B cell (primary cell): Measurements from ENCODE around the gene GIGYF1. TPM values are rescaled to one million over a fixed set of nuclear protein-coding genes. Genes with fewer than 3 reads are reported as not detected.

ENCODE experiments used
- ATAC-seq: fragments of 200-7000 bp; cut with Tn5 transposase; one replicate; pipeline ENCODE4 v1.10.0; 2021; ENCODE audit warnings: low read depth, mild to moderate bottlenecking, moderate number of reproducible peaks, moderate library complexity
- CTCF ChIA-PET: fragments of 350-600 bp; sonication (Branson Sonifier 250); formaldehyde crosslinking; loops from one replicate; lab custom pipeline; 2021; ENCODE audit warnings: antibody characterized with exemption, inconsistent platforms; lab: Charles Lee
- POLR2A ChIA-PET: fragments of 350-600 bp; sonication (Branson Sonifier 250); formaldehyde crosslinking; loops from one replicate; lab custom pipeline; 2021; ENCODE audit warnings: antibody characterized with exemption; lab: Charles Lee
- DNase-seq: peaks from one replicate; pipeline ENCODE4 v3.0.0; 2013
- H2AFZ ChIP-seq: 2 replicates; pipeline ENCODE4 v1.6.1; 2012; ENCODE audit warnings: mild to moderate bottlenecking, low read depth, low read length; ENCODE audit not compliant: insufficient read depth, poor library complexity, severe bottlenecking
- H3K27ac ChIP-seq, 2 donors: 1 replicate in 1 of 2; 2 replicates in 1 of 2; pipeline ENCODE4 v1.5.1; 2012 to 2013; ENCODE audit warnings: low read length in 2 of 2, mild to moderate bottlenecking in 2 of 2, moderate library complexity in 1 of 2
- H3K27me3 ChIP-seq, 4 experiments: fragments of 200-600 bp in 1 of 4; sonication (generic) in 1 of 4; replicated peaks in 1 of 4; 1 replicate in 2 of 4; 2 replicates in 2 of 4; pipeline versions ENCODE4 v1.6.1 to v1.7.0; 2013 to 2016; ENCODE audit warnings: low read length in 3 of 4, mild to moderate bottlenecking in 2 of 4, mixed read lengths in 1 of 4, moderate library complexity in 1 of 4; ENCODE audit not compliant: insufficient read depth in 4 of 4, control insufficient read depth in 3 of 4; ENCODE audit errors: control extremely low read depth in 1 of 4
- H3K36me3 ChIP-seq, 2 experiments: replicated peaks in 1 of 2; 1 replicate in 1 of 2; 2 replicates in 1 of 2; pipeline versions ENCODE4 v1.6.1 to v1.7.1; 2013; ENCODE audit warnings: low read length in 1 of 2; ENCODE audit not compliant: insufficient read depth in 2 of 2, control insufficient read depth in 1 of 2; ENCODE audit errors: control extremely low read depth in 1 of 2, extremely low read depth in 1 of 2
- H3K4me1 ChIP-seq, 2 donors: fragments of 200-600 bp in 1 of 2; sonication (generic) in 1 of 2; 1 replicate in 1 of 2; 2 replicates in 1 of 2; pipeline versions ENCODE4 v1.5.1 to v1.6.1; 2013 to 2017; ENCODE audit warnings: low read length in 2 of 2; ENCODE audit not compliant: control insufficient read depth in 2 of 2, insufficient read depth in 2 of 2
- H3K4me2 ChIP-seq: replicated peaks from 2 replicates; pipeline ENCODE3; 2012; ENCODE audit warnings: mild to moderate bottlenecking, low read depth, low read length; ENCODE audit not compliant: poor library complexity, severe bottlenecking
- H3K4me3 ChIP-seq, 5 experiments: fragments of 200-600 bp in 1 of 5; sonication (generic) in 1 of 5; 1 replicate in 3 of 5; 2 replicates in 2 of 5; pipeline versions ENCODE4 v1.5.1 to v1.7.0; 2011 to 2016; ENCODE audit warnings: low read length in 4 of 5, mild to moderate bottlenecking in 4 of 5, low read depth in 2 of 5, control low read depth in 1 of 5, moderate library complexity in 1 of 5; ENCODE audit not compliant: insufficient read depth in 1 of 5; ENCODE audit errors: control extremely low read depth in 1 of 5, extremely low read depth in 1 of 5
- H3K79me2 ChIP-seq: fragments of 200-600 bp; sonication (generic); one replicate; pipeline ENCODE4 v1.6.0; 2016; ENCODE audit warnings: low read length; ENCODE audit not compliant: control insufficient read depth, insufficient read depth
- H3K9ac ChIP-seq: fragments of 200-600 bp; sonication (generic); 2 replicates; pipeline ENCODE4 v1.6.1; 2017; ENCODE audit warnings: mild to moderate bottlenecking, low read length, moderate library complexity
- H3K9me3 ChIP-seq, 3 donors: one replicate each; pipeline versions ENCODE4 v1.6.1 to v1.7.1; 2013; ENCODE audit warnings: low read length in 2 of 3; ENCODE audit not compliant: control insufficient read depth in 2 of 3, insufficient read depth in 1 of 3; ENCODE audit errors: control extremely low read depth in 1 of 3
- H4K20me1 ChIP-seq: 2 replicates; pipeline ENCODE4 v1.6.0; 2012; ENCODE audit warnings: mild to moderate bottlenecking, low read length; ENCODE audit not compliant: insufficient read depth, control insufficient read depth, poor library complexity, severe bottlenecking
- H3K27ac Mint-ChIP-seq: one replicate; pipeline ENCODE4 v1.8.0; 2021; ENCODE audit warnings: mixed read lengths
- H3K27me3 Mint-ChIP-seq: one replicate; pipeline ENCODE4 v1.8.0; 2021; ENCODE audit warnings: mixed read lengths
- H3K4me1 Mint-ChIP-seq: one replicate; pipeline ENCODE4 v1.8.0; 2021; ENCODE audit warnings: mixed read lengths
- H3K4me3 Mint-ChIP-seq: one replicate; pipeline ENCODE4 v1.8.0; 2021; ENCODE audit warnings: mixed read lengths
- H3K9me3 Mint-ChIP-seq: one replicate; pipeline ENCODE4 v1.8.0; 2022; ENCODE audit warnings: mixed read lengths; ENCODE audit not compliant: insufficient read depth
- EZH2 ChIP-seq: IDR thresholded peaks from 2 replicates; pipeline ENCODE4 v1.6.1; 2012; ENCODE audit warnings: borderline replicate concordance, low read depth, mild to moderate bottlenecking, moderate library complexity, low read length; ENCODE audit not compliant: insufficient read depth, poor library complexity, severe bottlenecking
- WGBS: methylation state at CpG from one replicate; pipeline ENCODE4 v1.1.5; 2013; ENCODE audit warnings: missing lambda C conversion rate; ENCODE audit not compliant: insufficient coverage; 5-methylcytosine and 5-hydroxymethylcytosine counted together
- intact Hi-C: fragments of 100-400 bp; cut with micrococcal nuclease; formaldehyde crosslinking; loops from one replicate; pipeline ENCODE4 v1.10.0; 2022
- polyA plus RNA-seq: library from polyadenylated mRNA; depleted of rRNA; stranded (reverse); fragments of >200 nt; gene quantifications from 2 replicates; pipeline ENCODE4 v1.2.3, GENCODE V29; 2012
- total RNA-seq, 2 donors: library from RNA; stranded (reverse); fragments of 120-200 nt in 1 of 2; gene quantifications; 1 replicate in 1 of 2; 2 replicates in 1 of 2; pipeline versions ENCODE4 v1.2.3 to v1.2.4, GENCODE V29; 2013 to 2022
- TF ChIP-seq, protein P1 (sequence below): fragments of 200-600 bp; IDR thresholded peaks from one replicate; pipeline ENCODE4 v1.8.0; 2022; ENCODE audit warnings: antibody characterized with exemption, mild to moderate bottlenecking

Gene GIGYF1
- total and polyA plus RNA-seq, 2 donors (not counting 1 experiment from before 2014, with no cell fraction given), result 45.9 to 134 TPM

DNA sequence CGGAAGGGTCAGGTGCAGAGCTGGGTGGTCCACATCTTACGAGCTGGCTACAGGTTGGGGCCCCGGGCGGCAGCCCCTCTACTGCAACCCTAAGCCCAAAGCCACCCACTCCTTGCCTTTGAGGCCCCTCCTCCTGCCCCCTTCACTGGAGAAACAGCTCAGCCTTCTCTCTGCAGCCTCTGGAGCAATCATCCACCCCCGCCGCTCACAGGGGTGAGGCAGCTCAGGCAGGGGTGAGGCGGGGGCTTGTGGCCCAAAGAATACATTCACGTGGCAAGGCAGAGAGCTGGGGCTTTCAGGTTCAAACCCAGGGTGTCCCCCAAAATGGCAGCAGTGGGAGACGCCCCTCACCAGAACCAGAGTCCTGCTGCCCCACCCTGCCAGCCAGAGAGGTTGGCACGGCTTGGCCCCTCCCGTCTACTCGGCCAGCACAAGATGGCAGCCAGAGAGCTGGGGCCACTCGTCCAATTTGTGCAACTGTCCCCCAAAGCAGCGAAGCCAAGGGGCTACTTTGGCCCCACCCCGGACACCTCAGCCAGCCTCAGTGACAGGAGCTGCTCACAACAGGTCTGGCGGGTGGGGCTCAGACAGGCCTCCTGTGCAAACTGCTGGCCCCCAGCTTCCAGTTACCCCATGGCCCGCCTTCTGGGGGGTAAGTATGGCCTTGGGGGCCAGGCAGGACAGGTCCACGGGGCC is 13.3 kb downstream of the GIGYF1 start:
- Histone ChIP-seq H3K36me3 (peaks cover 0 to 81% of the 10 kb centered on the region in 2 experiments), H3K79me2 (no peaks in the 10 kb centered on the region), H2AFZ (no peak overlapping the region), H3K9ac (no peak overlapping the region), H3K9me3 (no peaks in the 10 kb centered on the region), H3K27me3 (no peaks in the 10 kb centered on the region), H3K4me3 (no peak overlapping the region), H3K4me1 (peaks cover 0 to 3% of the 10 kb centered on the region in 2 donors), H4K20me1 (peaks cover 70% of the 10 kb centered on the region), H3K4me2 (no peak overlapping the region), H3K27ac (no peak overlapping the region)
- ChIA-PET CTCF (interaction anchor here (0.6 to 2.5 kb wide), 6 partner anchors 11 to 121 kb away, joined by 3 to 18 read pairs (median 3); partner anchors contain the start of gene POP7), POLR2A (interaction anchor here (0.7 to 1.2 kb wide), 2 partner anchors 26 to 95 kb away, joined by 4 to 16 read pairs; partner anchors contain the start of genes FBXO24 and LRCH4)
- WGBS, result 93% methylated on average over 16 of the region's 18 CpGs
- DNase-seq (peak; percentile 25), ATAC-seq (no peak)
- H3K9me3 Mint-ChIP-seq, result no peaks in the 10 kb centered on the region
- no peak overlapping the region for H3K4me3 Mint-ChIP-seq
- intact Hi-C loops, result no loop called here
- no peak overlapping the region for H3K27ac Mint-ChIP-seq
- no peak for TF ChIP-seq EZH2
- TF ChIP-seq, protein P1, sequence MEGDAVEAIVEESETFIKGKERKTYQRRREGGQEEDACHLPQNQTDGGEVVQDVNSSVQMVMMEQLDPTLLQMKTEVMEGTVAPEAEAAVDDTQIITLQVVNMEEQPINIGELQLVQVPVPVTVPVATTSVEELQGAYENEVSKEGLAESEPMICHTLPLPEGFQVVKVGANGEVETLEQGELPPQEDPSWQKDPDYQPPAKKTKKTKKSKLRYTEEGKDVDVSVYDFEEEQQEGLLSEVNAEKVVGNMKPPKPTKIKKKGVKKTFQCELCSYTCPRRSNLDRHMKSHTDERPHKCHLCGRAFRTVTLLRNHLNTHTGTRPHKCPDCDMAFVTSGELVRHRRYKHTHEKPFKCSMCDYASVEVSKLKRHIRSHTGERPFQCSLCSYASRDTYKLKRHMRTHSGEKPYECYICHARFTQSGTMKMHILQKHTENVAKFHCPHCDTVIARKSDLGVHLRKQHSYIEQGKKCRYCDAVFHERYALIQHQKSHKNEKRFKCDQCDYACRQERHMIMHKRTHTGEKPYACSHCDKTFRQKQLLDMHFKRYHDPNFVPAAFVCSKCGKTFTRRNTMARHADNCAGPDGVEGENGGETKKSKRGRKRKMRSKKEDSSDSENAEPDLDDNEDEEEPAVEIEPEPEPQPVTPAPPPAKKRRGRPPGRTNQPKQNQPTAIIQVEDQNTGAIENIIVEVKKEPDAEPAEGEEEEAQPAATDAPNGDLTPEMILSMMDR, result no peak
- peaks cover 7% of the 10 kb centered on the region for H3K4me1 Mint-ChIP-seq
- H3K27me3 Mint-ChIP-seq, result no peaks in the 10 kb centered on the region
